ENCODE measurements around the gene CD300LG.

DNA sequence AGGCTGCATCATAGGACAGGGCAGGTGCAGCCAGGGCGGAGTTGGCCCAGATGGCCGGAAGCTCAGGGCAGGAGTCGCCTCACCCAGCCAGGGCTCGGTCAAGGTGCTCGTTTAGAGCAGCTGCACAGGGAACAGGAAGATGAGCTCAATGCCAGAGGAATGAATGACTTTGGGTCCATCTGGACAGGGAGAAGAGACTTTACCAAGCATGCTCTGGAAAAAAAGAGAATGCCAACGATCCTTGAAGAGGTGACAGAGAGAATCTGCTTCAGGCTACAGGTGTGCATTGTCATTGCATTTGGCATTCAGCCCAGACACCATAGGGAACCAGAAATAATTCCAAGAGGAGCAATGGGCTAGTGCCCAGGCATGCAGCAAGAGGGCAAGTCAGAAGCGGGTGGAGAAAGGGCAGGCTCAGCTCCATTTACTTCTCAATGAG, 7.3 kb upstream of the CD300LG start:
- TF ChIP-seq, protein P1, sequence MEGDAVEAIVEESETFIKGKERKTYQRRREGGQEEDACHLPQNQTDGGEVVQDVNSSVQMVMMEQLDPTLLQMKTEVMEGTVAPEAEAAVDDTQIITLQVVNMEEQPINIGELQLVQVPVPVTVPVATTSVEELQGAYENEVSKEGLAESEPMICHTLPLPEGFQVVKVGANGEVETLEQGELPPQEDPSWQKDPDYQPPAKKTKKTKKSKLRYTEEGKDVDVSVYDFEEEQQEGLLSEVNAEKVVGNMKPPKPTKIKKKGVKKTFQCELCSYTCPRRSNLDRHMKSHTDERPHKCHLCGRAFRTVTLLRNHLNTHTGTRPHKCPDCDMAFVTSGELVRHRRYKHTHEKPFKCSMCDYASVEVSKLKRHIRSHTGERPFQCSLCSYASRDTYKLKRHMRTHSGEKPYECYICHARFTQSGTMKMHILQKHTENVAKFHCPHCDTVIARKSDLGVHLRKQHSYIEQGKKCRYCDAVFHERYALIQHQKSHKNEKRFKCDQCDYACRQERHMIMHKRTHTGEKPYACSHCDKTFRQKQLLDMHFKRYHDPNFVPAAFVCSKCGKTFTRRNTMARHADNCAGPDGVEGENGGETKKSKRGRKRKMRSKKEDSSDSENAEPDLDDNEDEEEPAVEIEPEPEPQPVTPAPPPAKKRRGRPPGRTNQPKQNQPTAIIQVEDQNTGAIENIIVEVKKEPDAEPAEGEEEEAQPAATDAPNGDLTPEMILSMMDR (IDR thresholded peaks at IDR 0.05; ENCODE audit: low read length), result no peak
- TF ChIP-seq EZH2 (optimal IDR thresholded peaks at IDR 0.05; ENCODE audit: low read depth, low read length) (no peak), EZH2phosphoT487 (IDR thresholded peaks at IDR 0.05; ENCODE audit: low read length) (no peak)

Data from MM.1S (cell line).